Spinal cord (tissue), 10 donors: ENCODE measurements around the gene ANAPC10. TPM values are rescaled to one million over a fixed set of nuclear protein-coding genes. Genes with fewer than 3 reads are reported as not detected.

Experiments used
- DNase-seq, 6 donors: peaks; one replicate each; pipeline versions ENCODE4 v3.0.0 to v3.0.0-alpha.2; 2013 to 2015; ENCODE audit warnings: low spot score in 6 of 6, low read depth in 4 of 6
- H3K27ac ChIP-seq: one replicate; pipeline ENCODE4 v1.5.1; 2013; ENCODE audit warnings: low read depth, low read length, control low read depth
- H3K27me3 ChIP-seq: one replicate; pipeline ENCODE4 v1.6.1; 2013; ENCODE audit warnings: low read length; ENCODE audit not compliant: control insufficient read depth, insufficient read depth
- H3K36me3 ChIP-seq: one replicate; pipeline ENCODE4 v1.6.1; 2013; ENCODE audit warnings: low read length; ENCODE audit not compliant: control insufficient read depth, insufficient read depth
- H3K4me1 ChIP-seq: one replicate; pipeline ENCODE4 v1.6.1; 2013; ENCODE audit warnings: low read length; ENCODE audit not compliant: control insufficient read depth, insufficient read depth
- H3K4me3 ChIP-seq: one replicate; pipeline ENCODE4 v1.5.1; 2013; ENCODE audit warnings: low read depth, low read length, control low read depth
- H3K9me3 ChIP-seq: one replicate; pipeline ENCODE4 v1.6.1; 2013; ENCODE audit warnings: low read length; ENCODE audit not compliant: control insufficient read depth, insufficient read depth
- WGBS: methylation state at CpG from one replicate; pipeline ENCODE4 v1.1.5; 2013; ENCODE audit warnings: missing lambda C conversion rate; ENCODE audit not compliant: insufficient coverage; 5-methylcytosine and 5-hydroxymethylcytosine counted together
- polyA plus RNA-seq, 2 donors: library from polyadenylated mRNA; unstranded; fragments of 120-200 nt; gene quantifications; one replicate each; pipeline ENCODE4 v1.2.1, GENCODE V29; 2013; ENCODE audit not compliant: insufficient read length in 2 of 2
- total RNA-seq, 2 donors: library from RNA; depleted of rRNA in 1 of 2; stranded (reverse); fragments of 120-200 nt in 1 of 2; fragments of >200 nt in 1 of 2; gene quantifications; one replicate each; pipeline versions ENCODE4 v1.2.3 to v1.2.4, GENCODE V29; 2013 to 2014
- donor health status: healthy.

ANAPC10 gene
- total and polyA plus RNA-seq, 4 donors, result 19.8 to 44.4 (median 30.0) TPM

- no peak for DNase-seq
- no peak overlapping the region for H3K27ac ChIP-seq
- H3K27me3 ChIP-seq, result no peaks in the 10 kb centered on the region
- no peaks in the 10 kb centered on the region for H3K4me1 ChIP-seq
- H3K4me3 ChIP-seq, result no peak overlapping the region
- H3K36me3 ChIP-seq, result no peaks in the 10 kb centered on the region
- no peaks in the 10 kb centered on the region for H3K9me3 ChIP-seq
Measured at GRCh38 chr4:144985014-144985413, 113.0 kb downstream of the ANAPC10 start.

- no peaks in the 10 kb centered on the region for H3K9me3 ChIP-seq
- no peak overlapping the region for H3K27ac ChIP-seq
- H3K4me1 ChIP-seq, result no peaks in the 10 kb centered on the region
- H3K27me3 ChIP-seq, result no peaks in the 10 kb centered on the region
- no peak overlapping the region for H3K4me3 ChIP-seq
- no peaks in the 10 kb centered on the region for H3K36me3 ChIP-seq
- DNase-seq, result no peak
- 65% methylated on average over 2 of the region's 3 CpGs for WGBS
Measured at GRCh38 chr4:144984241-144984640, 113.8 kb downstream of the ANAPC10 start.

DNA sequence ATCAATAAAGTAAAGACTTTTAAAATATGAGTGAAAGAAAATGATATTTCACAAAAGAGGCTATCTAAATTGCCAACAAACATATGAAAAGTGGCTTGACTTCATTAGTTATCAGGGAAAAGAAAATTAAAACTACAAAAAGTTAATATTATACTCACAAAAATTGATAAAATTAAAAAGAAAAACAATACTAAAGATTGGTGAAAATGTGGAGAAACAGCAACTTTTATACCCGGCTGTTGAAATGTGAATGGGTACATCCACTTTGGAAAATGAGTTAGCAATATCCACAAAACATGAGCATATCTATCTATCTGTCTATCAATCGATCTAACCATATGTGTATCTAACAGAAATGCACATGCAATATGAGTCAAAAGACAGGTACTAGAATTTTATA lies 122.3 kb downstream of the ANAPC10 start:
- Histone ChIP-seq H3K9me3 (peaks cover 3% of the 10 kb centered on the region), H3K4me1 (no peaks in the 10 kb centered on the region), H3K27me3 (no peaks in the 10 kb centered on the region), H3K27ac (no peak overlapping the region), H3K36me3 (no peaks in the 10 kb centered on the region), H3K4me3 (no peak overlapping the region)
- no peak for DNase-seq
- WGBS, result no CpG with 5 or more reads among the region's 2 CpGs

GRCh38 chr4:144970597-144970996 lies 127.4 kb downstream of the ANAPC10 start:
- DNase-seq, result no peak
- H3K27me3 ChIP-seq, result no peaks in the 10 kb centered on the region
- H3K27ac ChIP-seq, result no peak overlapping the region
- no peaks in the 10 kb centered on the region for H3K4me1 ChIP-seq
- no peaks in the 10 kb centered on the region for H3K9me3 ChIP-seq
- WGBS, result no CpG with 5 or more reads among the region's 1 CpG
- H3K4me3 ChIP-seq, result no peak overlapping the region
- no peaks in the 10 kb centered on the region for H3K36me3 ChIP-seq

GRCh38 chr4:144969821-144970220 lies 128.2 kb downstream of the ANAPC10 start:
- no peak overlapping the region for H3K4me3 ChIP-seq
- no CpG with 5 or more reads among the region's 2 CpGs for WGBS

DNA sequence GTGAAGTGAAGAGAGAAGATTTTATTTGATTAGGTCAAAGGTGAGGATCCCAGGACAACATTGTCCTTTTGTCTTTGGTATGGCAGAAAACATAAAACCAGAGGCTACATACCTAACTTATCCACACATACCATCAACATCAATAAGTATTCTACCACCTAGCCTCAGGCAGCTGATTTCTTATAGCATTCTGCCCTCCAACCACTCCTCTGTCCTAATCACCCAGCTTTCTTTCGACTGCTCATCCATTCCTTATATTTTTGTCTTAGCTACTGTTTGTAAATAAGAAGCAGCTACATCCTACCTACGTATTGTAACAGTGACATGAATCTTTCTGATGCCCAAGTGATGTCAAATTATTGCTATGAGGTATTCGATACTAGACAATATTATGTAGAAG lies 129.4 kb downstream of the ANAPC10 start:
- no peaks in the 10 kb centered on the region for H3K27me3 ChIP-seq
- no peaks in the 10 kb centered on the region for H3K36me3 ChIP-seq
- no peaks in the 10 kb centered on the region for H3K4me1 ChIP-seq
- DNase-seq, result no peak
- no peak overlapping the region for H3K4me3 ChIP-seq
- no CpG with 5 or more reads among the region's 3 CpGs for WGBS
- H3K9me3 ChIP-seq, result no peaks in the 10 kb centered on the region
- no peak overlapping the region for H3K27ac ChIP-seq

More at GRCh38 chr4:144969821-144970220, 128.2 kb downstream of the ANAPC10 start:
- Histone ChIP-seq H3K27ac (no peak overlapping the region), H3K36me3 (no peaks in the 10 kb centered on the region), H3K9me3 (no peaks in the 10 kb centered on the region), H3K4me1 (no peaks in the 10 kb centered on the region), H3K27me3 (no peaks in the 10 kb centered on the region)
- peak in 1 of 6 donors; percentile 57 for DNase-seq

DNA sequence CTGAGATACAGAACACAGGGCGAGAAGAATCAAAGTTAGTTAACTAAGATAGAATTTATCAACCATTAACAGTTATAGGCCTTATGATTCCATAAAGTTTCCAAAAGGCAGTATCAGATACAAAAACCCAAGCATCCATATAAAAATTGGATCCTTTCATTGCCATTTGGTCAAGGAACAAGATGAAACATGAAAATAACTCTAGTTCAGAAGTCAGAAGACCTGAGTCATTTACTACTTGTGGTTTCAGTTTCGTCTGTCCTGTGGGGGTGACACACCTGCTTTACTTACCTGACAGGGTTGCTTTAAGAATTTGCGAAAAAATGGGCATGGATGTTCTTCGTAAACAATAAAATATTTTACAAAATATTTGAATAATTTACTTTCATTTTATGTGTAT lies 130.8 kb downstream of the ANAPC10 start:
- no peaks in the 10 kb centered on the region for H3K4me1 ChIP-seq
- H3K27ac ChIP-seq, result no peak overlapping the region

DNA sequence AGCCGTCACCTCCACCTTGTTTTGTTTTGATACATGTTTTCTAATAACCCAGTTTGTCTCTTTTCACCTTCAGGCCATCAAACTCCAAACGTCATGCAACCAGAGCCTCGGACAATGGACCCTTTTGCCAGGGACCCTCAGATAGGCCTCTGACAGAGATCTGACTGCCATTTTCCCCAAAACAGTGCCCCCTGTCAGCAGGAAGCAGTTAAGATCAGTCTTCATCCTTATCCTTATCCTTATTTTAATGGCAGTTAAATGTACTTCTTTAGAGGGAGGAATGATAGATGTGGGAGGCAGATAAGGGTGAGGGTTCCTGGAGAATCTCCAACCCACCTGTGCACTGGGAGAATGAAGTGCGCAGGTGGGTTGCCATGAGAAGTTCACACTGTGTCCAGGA lies 135.7 kb downstream of the ANAPC10 start:
- H3K4me3 ChIP-seq, result no peak overlapping the region
- H3K36me3 ChIP-seq, result no peaks in the 10 kb centered on the region
- 96% methylated on average over 3 of the region's 4 CpGs for WGBS
- no peak for DNase-seq
- no peaks in the 10 kb centered on the region for H3K27me3 ChIP-seq
- no peak overlapping the region for H3K27ac ChIP-seq
- H3K4me1 ChIP-seq, result no peaks in the 10 kb centered on the region
- H3K9me3 ChIP-seq, result peaks cover 2% of the 10 kb centered on the region

More for the DNA sequence above, 130.8 kb downstream of the ANAPC10 start:
- WGBS, result no CpG with 5 or more reads among the region's 4 CpGs
- H3K27me3 ChIP-seq, result no peaks in the 10 kb centered on the region
- no peak overlapping the region for H3K4me3 ChIP-seq
- DNase-seq, result no peak
- no peaks in the 10 kb centered on the region for H3K36me3 ChIP-seq
- no peaks in the 10 kb centered on the region for H3K9me3 ChIP-seq

DNA sequence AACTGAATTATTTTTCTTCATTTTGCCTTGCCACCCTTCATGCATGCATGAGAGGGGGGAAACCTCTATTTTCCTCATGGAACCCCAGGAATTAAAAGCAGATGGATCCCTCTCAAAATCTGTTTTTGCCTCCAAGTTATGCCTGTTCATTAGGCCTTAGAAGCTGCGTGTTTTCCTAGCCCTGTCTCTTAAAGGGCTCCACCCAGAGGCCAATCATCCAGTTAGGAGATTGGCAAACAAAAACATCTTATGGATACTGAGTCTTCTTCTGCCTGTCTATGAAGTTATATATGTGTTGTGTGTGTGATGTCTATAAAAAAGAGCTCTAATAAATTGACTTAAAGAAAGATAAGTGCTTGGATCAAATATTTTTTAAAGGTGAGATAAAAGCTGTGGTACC lies 142.9 kb downstream of the ANAPC10 start:
- Histone ChIP-seq H3K9me3 (peaks cover 4% of the 10 kb centered on the region), H3K27ac (no peak overlapping the region), H3K4me1 (no peaks in the 10 kb centered on the region), H3K27me3 (no peaks in the 10 kb centered on the region), H3K36me3 (no peaks in the 10 kb centered on the region), H3K4me3 (no peak overlapping the region)
- no peak for DNase-seq
- WGBS, result 86% methylated on average over 1 of the region's 1 CpG

DNA sequence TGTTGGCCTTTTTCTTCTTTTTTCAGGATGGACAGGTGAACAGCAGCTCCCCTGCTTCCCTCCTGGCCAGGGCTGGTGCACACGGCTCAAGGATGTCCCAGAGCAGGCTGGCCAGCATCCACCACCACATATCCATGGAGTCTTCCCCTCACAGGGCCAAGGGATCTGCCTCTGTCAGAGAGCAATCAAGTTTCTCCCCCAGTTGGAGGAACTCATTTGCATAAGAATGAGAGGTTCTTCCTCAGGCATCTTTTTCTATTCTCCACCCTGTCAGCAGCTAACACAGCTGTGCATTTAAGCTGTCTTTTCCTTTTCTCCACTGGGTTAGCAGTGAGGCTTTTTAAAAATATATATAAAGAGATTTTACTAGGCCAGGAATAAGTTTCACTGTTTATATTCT lies 143.8 kb downstream of the ANAPC10 start:
- no peaks in the 10 kb centered on the region for H3K27me3 ChIP-seq

More for the DNA sequence above, 143.8 kb downstream of the ANAPC10 start:
- Histone ChIP-seq H3K4me1 (no peaks in the 10 kb centered on the region), H3K9me3 (peaks cover 2% of the 10 kb centered on the region), H3K4me3 (no peak overlapping the region), H3K36me3 (no peaks in the 10 kb centered on the region), H3K27ac (no peak overlapping the region)
- DNase-seq, result no peak
- WGBS, result 80% methylated on average over 1 of the region's 1 CpG
